Measurements from ENCODE around the gene NAE1.

DNA sequence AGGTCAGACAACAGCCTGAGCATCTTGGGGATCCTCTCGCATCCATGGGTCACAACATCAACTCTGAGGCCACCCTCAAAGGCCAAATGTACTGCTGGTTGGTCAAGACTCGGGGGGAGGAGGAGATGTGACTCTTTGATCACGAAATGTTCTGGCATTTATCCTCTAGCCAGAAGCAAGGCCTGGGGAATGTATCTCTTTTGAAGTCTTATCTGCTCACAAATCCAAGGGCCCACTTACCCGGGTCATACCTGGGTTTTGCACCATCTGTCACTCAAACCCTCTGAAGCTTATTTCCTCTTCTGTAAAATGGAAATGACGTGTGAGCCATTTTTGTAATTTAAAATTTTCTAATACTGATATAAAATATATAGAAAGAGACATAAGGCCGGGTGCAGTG, 26.7 kb upstream of the NAE1 start:
- TF ChIP-seq, protein P1, sequence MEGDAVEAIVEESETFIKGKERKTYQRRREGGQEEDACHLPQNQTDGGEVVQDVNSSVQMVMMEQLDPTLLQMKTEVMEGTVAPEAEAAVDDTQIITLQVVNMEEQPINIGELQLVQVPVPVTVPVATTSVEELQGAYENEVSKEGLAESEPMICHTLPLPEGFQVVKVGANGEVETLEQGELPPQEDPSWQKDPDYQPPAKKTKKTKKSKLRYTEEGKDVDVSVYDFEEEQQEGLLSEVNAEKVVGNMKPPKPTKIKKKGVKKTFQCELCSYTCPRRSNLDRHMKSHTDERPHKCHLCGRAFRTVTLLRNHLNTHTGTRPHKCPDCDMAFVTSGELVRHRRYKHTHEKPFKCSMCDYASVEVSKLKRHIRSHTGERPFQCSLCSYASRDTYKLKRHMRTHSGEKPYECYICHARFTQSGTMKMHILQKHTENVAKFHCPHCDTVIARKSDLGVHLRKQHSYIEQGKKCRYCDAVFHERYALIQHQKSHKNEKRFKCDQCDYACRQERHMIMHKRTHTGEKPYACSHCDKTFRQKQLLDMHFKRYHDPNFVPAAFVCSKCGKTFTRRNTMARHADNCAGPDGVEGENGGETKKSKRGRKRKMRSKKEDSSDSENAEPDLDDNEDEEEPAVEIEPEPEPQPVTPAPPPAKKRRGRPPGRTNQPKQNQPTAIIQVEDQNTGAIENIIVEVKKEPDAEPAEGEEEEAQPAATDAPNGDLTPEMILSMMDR (conservative IDR thresholded peaks at IDR 0.05 in 1 of 2, IDR thresholded peaks at IDR 0.05 in 1 of 2; ENCODE audit: extremely low read depth in 1 of 2, insufficient read depth in 1 of 2, low read depth in 1 of 2, low read length in 2 of 2): no peak
- TF ChIP-seq EZH2 (IDR thresholded peaks at IDR 0.05; ENCODE audit: borderline replicate concordance, low read length): no peak

Measured in mammary epithelial cell (primary cell).